ENCODE measurements around the gene IDH3A. TPM values are rescaled to one million over a fixed set of nuclear protein-coding genes. Genes with fewer than 3 reads are reported as not detected.
A peak's percentile ranks its signal among the peaks of the same experiment; 100 is the strongest.

The IDH3A gene
- 21.2 and 24.0 TPM in 2 replicates for polyA plus RNA-seq (2014; cell fraction: cytosol; rRNA removed)
- 21.9 and 30.6 TPM in 2 replicates for polyA plus RNA-seq (2014; cell fraction: nucleus; rRNA removed)

DNA sequence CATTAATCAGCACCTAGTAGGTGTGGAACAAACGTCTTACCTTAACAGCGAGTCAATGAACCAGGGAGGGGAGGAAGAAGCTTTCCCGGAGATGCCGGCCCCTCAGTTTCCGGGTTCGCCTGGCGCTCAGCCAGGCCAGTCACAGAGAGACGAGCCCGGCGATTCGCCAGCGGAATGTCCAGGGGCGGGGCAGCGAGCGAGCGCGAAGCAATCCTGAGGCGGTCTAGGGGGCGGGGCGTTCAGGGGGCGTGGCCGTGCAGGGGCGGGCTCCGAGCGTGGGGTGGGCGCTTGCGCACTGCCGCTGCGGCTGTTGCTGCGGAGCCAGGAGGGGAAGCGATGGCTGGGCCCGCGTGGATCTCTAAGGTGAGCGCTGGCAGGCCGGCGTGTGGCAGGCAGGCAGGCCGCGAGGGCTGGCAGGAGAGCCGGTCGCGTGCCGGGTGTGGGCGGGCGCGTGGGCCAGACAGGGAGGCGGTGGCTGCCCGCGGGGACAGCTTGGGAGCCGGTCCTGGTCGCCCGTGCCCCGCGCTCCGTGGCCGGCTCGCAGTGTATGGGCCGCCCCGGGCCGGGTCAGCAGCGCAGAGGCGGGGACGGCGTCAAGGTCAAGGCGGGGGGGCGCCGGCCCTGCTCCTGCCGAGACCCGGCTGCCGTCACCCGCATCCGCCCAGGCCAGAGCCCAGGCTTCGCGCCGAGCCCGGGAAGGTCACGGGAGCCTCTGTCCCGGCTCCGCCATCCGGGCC, at the start of gene IDH3A:
Gene IDH3A (plus strand): TSS at position 295 of the 737 bp plus-strand sequence. CDS start 42 bp downstream, at position 337.
- peak; percentile 92 for DNase-seq (ENCODE audit: low spot score)

DNA sequence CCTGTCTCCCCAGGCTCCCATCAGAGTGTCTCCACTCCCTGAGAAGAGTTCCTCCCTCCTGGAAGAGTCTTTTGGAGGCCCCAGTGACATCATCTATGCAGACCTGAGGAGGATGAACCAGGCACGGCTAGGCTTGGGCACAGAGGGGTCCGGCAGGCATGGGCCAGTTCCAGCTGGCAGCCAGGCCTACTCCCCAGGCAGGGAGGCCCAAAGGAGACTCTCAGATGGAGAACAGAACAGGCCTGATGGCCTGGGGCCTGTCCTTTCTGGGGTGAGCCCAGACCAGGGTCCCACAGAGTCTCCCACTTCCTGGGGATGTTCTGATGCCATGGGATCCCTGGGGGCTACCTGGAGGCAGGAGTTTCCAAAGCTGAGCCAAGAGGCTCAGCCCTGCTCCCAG, 48.3 kb upstream of the IDH3A start:
- DNase-seq (ENCODE audit: low spot score): no peak

DNA sequence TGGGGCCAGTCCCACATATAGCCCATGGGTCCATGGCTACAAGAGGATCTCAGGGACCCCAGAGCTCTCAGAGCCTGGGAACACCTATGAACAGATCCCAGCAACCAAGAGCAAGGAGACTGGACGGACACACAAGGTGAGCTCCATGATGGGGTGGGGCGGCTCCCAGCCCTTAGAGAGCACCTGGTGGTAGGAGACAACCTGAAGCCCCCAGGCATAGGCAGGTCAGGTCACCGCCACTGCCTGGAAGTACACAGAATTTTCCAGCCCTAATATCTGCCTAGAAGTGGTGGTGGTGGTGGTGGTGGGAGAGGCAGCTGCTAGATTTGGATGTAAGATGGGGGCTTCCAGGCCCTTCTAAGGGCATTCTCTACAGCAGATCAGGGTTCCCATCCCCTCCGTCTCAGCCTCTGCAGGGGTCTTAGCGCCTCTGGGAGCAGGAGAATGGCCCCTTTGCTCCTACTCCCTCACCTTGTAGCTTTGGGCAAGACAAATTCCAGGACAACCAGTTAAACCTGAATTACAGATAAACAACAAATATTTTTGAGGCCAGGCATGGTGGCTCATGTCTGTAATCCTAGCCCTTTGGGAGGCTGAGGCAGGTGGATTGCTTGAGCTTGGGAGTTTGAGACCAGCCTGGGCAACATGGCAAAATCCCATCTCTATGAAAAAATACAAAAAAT, 47.6 kb upstream of the IDH3A start:
- DNase-seq (ENCODE audit: low spot score): no peak

DNA sequence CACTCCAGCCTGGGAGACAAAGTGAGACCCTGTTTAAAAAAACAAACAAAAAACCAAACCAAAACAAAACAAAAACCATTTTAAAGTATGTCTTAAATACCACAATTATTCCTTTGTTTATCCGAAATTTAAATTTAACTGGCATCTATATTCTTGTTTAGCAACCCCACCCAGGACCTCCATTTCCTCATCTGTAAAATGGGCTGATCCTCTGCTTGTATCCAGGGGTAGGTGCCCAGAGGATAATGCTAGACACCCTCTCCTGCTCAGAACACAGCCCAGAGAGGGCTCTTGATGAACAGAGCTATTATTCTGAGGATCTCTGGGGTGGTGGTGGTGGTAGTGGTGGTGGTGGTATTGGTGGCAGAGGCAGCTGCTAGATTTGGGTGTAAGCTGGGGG, 47.0 kb upstream of the IDH3A start:
- DNase-seq (ENCODE audit: low spot score): no peak

DNA sequence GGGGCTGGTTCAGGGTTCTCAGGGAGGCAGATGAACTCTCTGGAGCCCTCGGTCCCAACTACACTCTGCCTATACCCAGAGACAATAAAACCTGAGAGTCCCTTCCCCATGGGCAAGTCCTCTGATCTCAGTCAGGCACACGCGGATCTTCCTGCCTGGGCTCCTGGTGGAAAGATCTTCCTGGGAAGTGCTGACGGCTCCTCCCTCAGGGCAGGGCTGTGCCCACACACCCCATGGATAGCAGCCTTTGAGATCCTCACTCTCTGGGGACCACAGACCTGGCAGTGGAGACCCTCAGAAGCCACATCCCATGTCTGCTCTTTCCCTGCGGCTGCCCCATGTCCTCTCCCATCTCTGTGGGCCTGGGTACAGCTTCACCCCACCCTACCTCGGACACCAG, 46.4 kb upstream of the IDH3A start:
- DNase-seq (ENCODE audit: low spot score): no peak

DNA sequence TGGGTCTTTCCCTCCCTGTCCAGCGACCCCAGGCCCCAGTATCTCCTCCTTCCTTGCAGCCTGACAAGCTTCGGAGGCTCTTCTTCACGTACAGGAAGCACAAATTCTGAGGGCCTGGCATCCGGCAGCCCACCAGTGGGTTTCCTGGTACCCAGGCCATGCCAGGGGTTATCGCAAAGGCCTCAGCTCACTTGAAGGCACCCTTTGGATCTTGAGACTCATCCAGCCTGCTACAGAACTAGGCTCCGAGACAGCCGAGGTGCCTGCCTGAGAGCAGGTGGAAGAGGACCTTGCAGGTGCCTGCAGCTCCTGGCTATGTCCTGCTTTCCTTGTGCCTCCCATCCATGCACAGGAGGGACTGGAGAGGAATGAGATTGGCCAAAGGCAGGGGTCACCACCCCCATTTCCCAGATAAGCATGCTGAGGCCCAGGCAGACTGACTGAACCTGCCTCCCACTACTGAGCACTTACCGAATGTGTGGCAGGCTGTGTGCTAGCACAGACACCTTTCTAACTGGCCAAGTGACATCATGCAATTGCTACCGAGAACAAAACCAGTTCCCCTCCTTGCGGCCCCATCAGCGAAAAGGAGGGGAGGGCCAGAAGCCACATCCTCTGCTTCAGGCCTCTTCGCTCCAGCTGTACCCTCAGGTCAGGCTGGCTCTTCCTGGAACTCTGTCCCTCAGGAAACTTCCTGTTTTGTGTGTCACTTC, 45.6 kb upstream of the IDH3A start:
- DNase-seq (ENCODE audit: low spot score): no peak

DNA sequence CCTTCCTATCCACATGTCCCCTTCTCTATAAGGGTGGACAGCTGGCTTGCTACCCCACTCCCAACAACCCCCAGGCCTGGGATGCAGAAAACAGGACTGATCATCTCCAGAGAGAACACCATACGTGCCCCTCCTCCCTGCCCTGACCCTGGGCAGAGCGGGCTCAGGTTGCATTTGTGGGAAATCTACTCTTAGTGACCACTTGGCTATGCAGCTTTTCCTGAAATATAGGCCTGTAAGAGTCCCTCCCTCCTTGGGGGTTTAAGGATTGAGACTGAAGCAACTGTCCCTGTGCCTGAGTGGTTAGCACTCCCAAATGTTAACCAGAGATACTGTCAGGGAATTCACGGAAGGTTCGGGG, 45.1 kb upstream of the IDH3A start:
- no peak for DNase-seq (ENCODE audit: low spot score)

DNA sequence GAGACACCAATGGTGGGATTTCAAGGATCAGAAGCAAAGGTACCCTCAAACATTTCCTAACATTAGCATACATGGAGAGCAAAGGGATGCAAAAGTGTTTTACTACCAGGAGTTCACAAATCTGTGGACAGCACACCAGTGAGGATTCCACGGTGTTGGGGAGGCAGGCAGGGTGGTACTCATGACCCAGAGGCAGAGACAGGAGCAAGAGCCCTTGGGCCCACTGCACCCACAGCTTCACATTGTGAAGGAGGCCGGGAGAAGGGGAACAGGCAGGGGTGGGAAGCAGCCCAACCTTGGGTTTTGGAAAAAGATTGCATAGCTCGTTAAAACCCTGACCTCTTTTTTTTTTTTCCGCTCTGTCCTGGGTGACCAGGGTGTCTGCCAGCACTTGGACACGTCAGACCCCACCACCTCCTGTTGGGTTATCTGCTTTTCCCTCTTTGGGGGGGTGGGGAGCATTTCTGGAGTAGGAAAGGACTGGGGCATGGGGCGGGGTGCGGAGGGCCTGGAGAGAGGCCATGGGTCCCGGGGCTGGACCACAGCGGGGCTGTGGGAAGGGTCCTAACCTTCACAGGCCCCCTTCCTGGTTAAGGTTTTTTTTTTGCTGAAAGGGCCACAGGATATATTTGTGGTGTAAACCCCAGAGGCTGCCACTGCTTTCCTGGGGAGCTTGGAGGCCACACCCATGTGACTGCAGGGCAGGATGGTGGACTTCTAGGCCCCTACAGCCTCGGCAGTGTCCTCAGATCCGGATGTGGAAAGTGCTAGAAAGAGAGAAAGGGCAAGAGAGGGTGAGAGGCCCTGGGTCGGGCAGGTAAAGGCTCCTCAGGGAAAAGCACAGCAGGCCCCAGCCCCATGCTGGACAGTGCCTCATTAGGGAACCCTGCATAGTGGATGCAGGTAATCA, 44.3 kb upstream of the IDH3A start:
- no peak for DNase-seq (ENCODE audit: low spot score)

DNA sequence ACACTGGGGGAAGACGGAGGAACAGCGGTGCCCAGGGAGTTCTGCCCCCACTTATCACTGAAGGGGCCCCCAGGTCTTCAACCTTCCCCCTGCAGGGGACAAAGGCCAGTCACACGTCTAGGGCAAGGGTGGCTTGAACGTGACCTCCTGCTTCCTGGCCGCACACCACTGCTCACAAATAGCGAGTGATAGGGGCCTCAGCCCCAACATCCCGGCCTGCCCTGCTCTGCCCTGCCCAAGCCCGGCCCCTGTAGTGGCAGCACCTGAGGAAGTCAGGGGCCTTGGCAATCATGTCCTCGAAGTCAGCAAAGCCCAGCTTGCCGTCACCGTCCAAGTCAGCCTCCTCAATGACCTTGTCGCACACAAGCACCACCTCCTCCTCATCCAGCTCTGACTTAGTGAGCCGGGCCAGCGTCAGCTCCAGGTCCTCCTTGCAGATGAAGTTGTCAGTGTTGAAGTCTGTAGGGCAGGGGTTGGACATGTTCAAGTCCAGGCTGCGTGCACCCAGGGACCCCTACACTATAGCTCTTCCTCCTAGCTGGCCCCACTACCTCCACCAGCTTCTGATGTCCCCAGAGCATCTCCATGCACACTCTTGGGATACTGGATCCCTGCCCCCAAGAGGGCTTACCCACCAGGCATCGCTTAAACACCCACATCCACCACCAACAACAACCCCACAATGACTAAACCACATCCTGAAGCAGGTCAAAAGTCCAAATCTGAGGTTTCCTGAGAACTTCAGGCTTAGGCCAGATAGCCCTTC, 43.5 kb upstream of the IDH3A start:
- no peak for DNase-seq (ENCODE audit: low spot score)

DNA sequence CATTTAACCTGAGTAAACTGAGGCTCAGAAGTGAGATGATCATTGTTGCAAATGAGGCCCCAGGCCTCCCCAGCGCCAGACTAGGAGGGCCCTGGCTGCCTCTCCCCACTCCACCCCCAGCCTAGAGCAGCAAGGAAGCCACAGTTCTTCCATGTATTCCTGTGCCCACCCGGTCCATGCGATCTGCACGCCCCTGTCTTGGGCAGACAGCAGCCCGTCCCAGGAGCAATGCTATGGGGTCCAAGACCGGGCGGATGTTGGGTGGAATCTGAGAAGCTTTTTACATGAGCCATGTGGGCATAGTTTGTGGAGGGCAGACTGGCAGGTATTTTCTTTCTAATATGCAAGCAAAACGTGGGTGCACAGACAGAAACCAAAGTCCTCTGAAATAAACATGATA, 41.7 kb upstream of the IDH3A start:
- no peak for DNase-seq (ENCODE audit: low spot score)

DNA sequence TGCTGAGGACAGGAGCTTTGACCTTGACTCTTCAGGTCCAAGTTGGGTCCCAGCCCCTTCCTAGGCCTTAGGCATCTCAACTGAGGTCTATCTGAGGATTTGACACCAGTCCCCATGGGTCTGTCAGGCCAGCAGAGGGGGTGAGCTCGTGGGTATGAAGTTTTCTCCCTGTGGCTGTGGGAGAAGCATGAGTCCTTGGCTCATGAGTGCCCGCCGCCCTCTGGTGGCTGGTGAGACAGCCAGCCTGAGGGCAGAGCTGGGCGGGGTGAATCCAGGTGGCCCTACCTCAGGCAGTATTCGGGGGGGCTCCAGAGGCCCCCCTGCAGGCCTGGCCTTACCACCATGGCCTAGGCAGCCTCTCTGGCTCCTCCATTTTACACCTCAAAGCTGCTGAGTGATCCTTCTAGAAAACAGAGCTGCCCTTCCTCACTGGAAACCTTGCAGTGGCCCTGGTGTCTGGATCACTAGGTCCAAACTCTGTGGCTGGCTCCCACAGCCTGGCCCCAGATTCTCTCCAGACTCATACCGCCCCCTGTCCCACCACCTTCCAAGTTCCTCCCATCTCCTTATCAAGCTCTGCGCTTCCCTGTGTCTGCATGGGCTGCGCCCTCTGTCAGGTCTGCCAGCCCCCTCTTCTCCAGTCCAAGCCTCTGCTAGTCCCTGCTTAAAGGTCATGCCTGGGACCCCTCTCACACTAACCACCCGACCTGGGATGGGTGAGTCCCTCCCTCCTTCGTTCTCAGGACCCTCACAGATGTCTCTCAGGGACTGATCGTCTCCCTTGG, 40.7 kb upstream of the IDH3A start:
- peak; percentile 79 for DNase-seq (ENCODE audit: low spot score)

DNA sequence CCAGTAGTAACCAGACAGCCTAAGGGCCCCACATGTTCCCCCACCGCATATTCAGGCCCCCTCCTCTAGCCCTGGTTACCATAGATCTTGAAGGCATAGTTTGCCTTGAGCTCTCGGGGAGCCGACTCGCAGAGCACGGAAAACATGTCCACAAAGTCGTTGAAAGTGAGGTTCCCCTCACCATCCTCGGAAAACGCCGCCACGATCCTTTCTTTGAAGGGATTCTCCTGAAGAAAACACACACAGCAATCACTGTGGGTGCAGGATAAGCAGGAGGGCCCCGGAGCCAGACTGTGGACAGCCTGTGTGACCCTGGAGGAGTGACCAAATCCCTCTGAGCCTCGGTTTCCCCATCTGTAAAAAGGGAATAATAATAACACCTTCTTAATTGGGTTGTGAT, 40.0 kb upstream of the IDH3A start:
- DNase-seq (ENCODE audit: low spot score): no peak

DNA sequence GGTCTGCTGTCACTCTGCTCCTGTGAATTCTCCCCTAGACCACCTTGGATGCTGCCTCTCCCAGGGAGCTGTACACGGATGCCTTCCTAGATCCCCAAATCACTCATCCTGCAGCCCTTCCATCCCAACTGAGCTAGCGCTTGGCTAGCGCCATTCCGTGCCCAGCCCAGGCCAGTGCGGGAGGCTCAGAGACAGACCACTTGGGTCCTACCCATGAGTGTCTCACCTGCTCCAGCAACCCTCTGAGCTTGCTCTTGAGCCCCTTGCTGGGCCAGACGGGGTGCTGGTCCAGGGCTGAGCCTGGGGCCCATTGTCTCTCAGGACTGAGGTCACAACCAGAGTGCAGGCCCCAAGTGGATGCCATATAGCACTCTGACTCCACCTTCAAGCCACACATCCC, 39.1 kb upstream of the IDH3A start:
- DNase-seq (ENCODE audit: low spot score): no peak

DNA sequence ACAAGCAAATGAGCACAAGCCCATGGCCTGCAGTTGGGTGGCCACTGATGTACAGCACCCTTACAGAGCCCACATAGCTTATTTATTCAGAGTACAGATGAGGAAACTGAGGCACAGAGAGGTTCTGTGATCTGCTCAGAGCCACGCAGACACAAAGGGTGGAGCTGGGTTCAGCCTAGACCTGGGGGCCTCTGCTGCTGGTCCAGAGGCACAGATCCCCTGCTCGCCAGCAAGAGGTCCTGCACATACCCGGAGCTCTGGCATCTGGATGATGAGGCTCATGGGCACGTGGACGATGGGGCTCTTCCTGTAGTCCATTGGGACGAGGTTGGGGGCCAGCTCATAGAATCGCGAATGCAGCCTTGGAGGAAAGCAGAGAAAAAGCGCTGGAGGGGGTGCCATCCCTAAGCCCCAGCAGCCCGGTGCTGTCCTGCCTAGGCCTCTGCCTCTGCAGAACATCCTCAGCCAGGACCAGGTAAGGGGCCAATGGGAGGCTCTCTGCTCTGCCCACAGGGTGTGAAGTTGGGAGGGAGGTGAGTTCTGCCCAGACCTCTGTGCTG, 38.2 kb upstream of the IDH3A start:
- no peak for DNase-seq (ENCODE audit: low spot score)

DNA sequence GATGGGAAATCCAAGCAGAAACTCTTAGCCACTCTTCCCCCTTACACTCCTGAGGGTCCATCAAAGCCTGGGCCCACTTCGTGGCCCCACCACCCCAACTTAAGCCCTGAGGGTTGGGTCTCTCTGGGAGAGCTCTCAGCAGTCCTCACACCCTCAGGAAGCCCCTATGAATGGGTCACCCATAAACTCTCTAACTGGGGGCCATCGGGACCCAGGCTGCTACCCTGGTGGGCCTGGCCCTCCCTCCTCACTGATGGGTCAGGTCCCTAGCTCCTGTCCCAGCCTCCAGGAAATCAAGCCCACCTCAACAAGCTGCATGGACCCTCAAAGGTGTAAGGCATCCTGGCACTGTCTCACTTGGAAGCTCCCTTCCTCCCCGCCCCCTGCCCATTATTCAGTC, 37.4 kb upstream of the IDH3A start:
- no peak for DNase-seq (ENCODE audit: low spot score)

DNA sequence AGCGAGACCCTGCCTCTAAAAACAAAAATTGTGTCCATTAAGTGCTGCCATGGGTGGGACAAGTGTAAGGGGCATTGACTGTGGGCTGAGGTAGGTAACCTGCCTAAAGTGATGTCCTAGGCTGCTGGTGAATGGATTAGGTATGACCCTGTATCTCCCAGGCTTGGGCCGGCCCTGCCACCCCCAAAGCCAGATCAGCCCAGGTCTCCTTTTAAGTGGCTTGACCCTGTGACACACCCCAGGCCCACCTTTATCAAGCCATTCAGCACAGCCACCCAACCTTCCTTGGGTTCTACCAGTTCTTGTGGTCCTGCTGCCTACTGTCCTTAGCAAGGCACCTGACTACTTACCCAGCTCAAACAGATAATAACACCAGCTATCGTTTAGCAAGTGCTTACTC, 36.6 kb upstream of the IDH3A start:
- DNase-seq (ENCODE audit: low spot score): no peak

DNA sequence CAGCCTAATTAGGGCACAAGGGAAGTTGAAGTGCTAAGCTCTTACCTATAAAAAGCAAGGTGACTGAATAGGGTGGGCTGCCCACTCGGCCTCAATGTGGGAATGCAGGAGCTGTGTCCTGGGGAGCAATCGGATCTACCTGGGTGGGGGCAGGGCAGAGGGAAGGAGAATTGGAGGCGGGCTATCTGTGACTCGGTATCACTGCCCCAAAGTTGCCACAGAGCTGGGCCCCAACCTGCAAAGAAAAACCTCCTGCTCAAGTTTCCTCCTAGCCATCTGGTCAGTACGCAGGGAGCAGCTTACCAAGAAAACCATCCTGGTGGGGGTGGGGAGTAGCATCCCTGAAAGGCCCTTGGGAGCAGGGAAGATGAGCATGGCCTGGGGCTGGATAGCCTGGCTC, 28.6 kb upstream of the IDH3A start:
- no peak for DNase-seq (ENCODE audit: low spot score)

DNA sequence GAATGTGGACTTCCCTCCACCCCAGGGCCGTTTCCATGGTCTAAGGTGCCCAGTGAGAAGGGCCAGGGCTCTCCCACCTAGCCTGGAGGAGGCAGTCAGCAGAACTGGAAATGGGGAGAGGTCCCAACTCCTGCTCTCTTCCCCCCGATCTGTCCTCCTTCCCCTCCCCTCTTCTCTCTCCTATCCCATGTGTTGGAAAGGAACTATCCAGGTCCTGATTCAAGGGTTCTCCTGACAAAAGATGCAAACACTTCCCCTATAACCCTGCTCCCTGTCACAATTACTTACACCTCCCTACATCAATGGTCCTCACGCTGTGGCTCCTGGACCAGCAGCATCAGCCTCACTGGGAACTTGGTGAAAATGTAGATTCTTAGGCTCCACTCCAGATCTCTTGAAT, 23.9 kb upstream of the IDH3A start:
- DNase-seq (ENCODE audit: low spot score): no peak

DNA sequence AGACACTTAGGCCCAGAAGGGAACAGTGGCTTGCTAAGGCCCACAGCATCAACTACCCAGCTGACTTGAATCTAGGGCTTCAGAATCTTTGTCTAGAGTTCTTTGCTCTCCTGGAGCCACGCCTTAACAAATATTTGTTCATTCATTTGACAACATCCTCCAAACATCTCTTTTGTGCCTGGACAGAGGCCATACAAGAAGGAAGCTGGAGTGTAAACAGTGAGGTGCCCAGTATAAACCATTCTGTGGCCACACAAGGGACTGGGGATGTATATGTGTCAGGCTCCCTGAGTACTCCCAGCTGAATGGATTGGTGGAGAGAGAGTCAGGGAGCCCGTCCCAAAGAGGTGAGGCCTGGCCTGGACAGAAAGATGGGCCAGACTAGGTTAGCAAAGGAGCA, 21.3 kb upstream of the IDH3A start:
- DNase-seq (ENCODE audit: low spot score): no peak
